ENCODE measurements around the gene BCL11A. TPM values are rescaled to one million over a fixed set of nuclear protein-coding genes. Genes with fewer than 3 reads are reported as not detected.

Gene BCL11A
- total RNA-seq, 1 experiment from 2014 or later, result 0.33 TPM

DNA sequence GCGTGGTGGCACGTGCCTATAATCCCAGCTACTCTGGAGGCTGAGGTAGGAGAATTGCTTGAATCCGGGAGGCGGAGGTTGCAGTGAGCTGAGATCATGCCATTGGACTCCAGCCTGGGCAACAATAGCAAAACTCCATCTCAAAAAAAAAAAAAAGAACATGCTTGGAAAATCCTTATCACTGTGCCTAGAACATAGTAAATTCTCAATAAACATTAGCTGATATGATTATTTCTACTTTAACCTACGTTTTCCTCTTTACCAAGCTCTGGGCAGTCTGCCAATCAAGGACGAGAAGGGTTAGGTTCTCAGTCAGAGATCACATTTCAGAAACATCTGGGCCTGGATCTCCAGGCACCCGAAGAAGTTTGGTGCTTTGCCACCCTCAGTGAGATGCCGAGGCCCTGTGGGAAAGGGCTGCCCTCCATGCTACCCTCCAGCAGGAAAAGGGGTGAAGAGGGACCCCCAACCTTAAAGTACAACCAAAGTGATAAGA, 107.7 kb downstream of the BCL11A start:
- H3K36me3 ChIP-seq (ENCODE audit: control insufficient read depth, insufficient read depth, low read length), result no peaks in the 10 kb centered on the region
- ChIA-PET POLR2A (no interaction called here), CTCF (no interaction called here)
- no TSS peak for BruUV-seq (replicated peaks)
- H3K27ac ChIP-seq (ENCODE audit: low read length), result no peak overlapping the region
- DNase-seq (ENCODE audit: low read depth, low spot score) (no peak), ATAC-seq (no peak)
- TF ChIP-seq POLR2AphosphoS5 (IDR thresholded peaks at IDR 0.05; ENCODE audit: low read depth, low read length), result no peak
- no peak for TF ChIP-seq SIN3A (IDR thresholded peaks at IDR 0.05; ENCODE audit: borderline replicate concordance, insufficient read depth, low read depth, low read length)
- TF ChIP-seq, protein P1, sequence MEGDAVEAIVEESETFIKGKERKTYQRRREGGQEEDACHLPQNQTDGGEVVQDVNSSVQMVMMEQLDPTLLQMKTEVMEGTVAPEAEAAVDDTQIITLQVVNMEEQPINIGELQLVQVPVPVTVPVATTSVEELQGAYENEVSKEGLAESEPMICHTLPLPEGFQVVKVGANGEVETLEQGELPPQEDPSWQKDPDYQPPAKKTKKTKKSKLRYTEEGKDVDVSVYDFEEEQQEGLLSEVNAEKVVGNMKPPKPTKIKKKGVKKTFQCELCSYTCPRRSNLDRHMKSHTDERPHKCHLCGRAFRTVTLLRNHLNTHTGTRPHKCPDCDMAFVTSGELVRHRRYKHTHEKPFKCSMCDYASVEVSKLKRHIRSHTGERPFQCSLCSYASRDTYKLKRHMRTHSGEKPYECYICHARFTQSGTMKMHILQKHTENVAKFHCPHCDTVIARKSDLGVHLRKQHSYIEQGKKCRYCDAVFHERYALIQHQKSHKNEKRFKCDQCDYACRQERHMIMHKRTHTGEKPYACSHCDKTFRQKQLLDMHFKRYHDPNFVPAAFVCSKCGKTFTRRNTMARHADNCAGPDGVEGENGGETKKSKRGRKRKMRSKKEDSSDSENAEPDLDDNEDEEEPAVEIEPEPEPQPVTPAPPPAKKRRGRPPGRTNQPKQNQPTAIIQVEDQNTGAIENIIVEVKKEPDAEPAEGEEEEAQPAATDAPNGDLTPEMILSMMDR (IDR thresholded peaks at IDR 0.05), result no peak
- no peak for TF ChIP-seq TCF7L2 (IDR thresholded peaks at IDR 0.05; ENCODE audit: low read depth, low read length)
- no peak overlapping the region for H3K4me3 ChIP-seq (ENCODE audit: low read depth in 2 of 2, low read length in 2 of 2)
- no peaks in the 10 kb centered on the region for H3K9me3 ChIP-seq (ENCODE audit: control insufficient read depth, insufficient read depth, low read depth, low read length)
- in situ Hi-C loops (cut with HindIII; ENCODE audit: low pct_unique_long_range_greater_than_20kb, low sequenced_read_pairs) (no loop called here), intact Hi-C loops (cut with micrococcal nuclease; ENCODE audit: unreplicated experiment) (no loop called here)
- no peaks in the 10 kb centered on the region for H3K4me1 ChIP-seq (ENCODE audit: control insufficient read depth, insufficient read depth, low read length)
- H3K27me3 ChIP-seq (ENCODE audit: control insufficient read depth, insufficient read depth, low read length), result no peaks in the 10 kb centered on the region

DNA sequence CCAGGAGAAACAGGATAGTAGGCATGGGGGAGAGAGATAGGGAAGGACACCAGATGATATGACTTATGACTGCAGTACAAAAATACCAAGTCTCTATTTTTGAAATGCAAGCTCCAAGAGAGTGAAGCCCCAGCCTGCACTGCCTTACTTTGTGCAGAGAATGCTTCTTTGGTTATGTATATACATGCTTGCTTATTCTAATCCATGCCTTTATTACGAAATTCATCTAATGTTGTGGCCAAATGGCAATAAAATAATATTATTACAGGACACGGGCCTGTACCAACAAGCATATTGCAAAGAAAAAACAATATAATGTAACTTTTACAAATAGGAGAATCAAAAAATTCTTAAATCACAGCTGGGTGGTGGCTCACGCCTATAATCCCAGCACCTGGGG, 110.8 kb downstream of the BCL11A start:
- ATAC-seq, result no peak
- in situ Hi-C loops (cut with HindIII; ENCODE audit: low pct_unique_long_range_greater_than_20kb, low sequenced_read_pairs) (no loop called here), intact Hi-C loops (cut with micrococcal nuclease; ENCODE audit: unreplicated experiment) (no loop called here)
- no TSS peak for BruUV-seq (replicated peaks)
- H3K36me3 ChIP-seq (ENCODE audit: control insufficient read depth, insufficient read depth, low read length), result no peaks in the 10 kb centered on the region
- H3K4me1 ChIP-seq (ENCODE audit: control insufficient read depth, insufficient read depth, low read length), result no peaks in the 10 kb centered on the region
- POLR2A ChIA-PET, result no interaction called here
- no peaks in the 10 kb centered on the region for H3K9me3 ChIP-seq (ENCODE audit: control insufficient read depth, insufficient read depth, low read depth, low read length)
- no peak overlapping the region for H3K27ac ChIP-seq (ENCODE audit: low read length)
- no peaks in the 10 kb centered on the region for H3K27me3 ChIP-seq (ENCODE audit: control insufficient read depth, insufficient read depth, low read length)
- no peak overlapping the region for H3K4me3 ChIP-seq (ENCODE audit: low read depth in 2 of 2, low read length in 2 of 2)
- no peak for DNase-seq (ENCODE audit: low read depth, low spot score)
- CTCF ChIA-PET, result no interaction called here
- TF ChIP-seq, protein P2, sequence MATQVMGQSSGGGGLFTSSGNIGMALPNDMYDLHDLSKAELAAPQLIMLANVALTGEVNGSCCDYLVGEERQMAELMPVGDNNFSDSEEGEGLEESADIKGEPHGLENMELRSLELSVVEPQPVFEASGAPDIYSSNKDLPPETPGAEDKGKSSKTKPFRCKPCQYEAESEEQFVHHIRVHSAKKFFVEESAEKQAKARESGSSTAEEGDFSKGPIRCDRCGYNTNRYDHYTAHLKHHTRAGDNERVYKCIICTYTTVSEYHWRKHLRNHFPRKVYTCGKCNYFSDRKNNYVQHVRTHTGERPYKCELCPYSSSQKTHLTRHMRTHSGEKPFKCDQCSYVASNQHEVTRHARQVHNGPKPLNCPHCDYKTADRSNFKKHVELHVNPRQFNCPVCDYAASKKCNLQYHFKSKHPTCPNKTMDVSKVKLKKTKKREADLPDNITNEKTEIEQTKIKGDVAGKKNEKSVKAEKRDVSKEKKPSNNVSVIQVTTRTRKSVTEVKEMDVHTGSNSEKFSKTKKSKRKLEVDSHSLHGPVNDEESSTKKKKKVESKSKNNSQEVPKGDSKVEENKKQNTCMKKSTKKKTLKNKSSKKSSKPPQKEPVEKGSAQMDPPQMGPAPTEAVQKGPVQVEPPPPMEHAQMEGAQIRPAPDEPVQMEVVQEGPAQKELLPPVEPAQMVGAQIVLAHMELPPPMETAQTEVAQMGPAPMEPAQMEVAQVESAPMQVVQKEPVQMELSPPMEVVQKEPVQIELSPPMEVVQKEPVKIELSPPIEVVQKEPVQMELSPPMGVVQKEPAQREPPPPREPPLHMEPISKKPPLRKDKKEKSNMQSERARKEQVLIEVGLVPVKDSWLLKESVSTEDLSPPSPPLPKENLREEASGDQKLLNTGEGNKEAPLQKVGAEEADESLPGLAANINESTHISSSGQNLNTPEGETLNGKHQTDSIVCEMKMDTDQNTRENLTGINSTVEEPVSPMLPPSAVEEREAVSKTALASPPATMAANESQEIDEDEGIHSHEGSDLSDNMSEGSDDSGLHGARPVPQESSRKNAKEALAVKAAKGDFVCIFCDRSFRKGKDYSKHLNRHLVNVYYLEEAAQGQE (IDR thresholded peaks at IDR 0.05; ENCODE audit: insufficient read depth in 1 of 2, low read depth in 2 of 2, low read length in 1 of 2), result no peak
- TF ChIP-seq, protein P1 (IDR thresholded peaks at IDR 0.05), result no peak
- no peak for TF ChIP-seq TCF7L2 (IDR thresholded peaks at IDR 0.05; ENCODE audit: low read depth, low read length)
- TF ChIP-seq POLR2AphosphoS5 (IDR thresholded peaks at IDR 0.05; ENCODE audit: low read depth, low read length), result no peak
- TF ChIP-seq SIN3A (IDR thresholded peaks at IDR 0.05; ENCODE audit: borderline replicate concordance, insufficient read depth, low read depth, low read length), result no peak
